Endothelial cell of umbilical vein (primary cell): ENCODE data around the gene RASGRP4. TPM values are rescaled to one million over a fixed set of nuclear protein-coding genes. Genes with fewer than 3 reads are reported as not detected.

Experiments used
- BruUV-seq: library from RNA; stranded (reverse); fragments of 400-500 nt; replicated peaks from 2 replicates; lab custom pipeline; 2021; lab: Mats Ljungman, UMichigan
- CTCF ChIA-PET: fragments of 300-600, 350-600 bp; sonication (Branson Sonifier 250); formaldehyde crosslinking; loops from one replicate; lab custom pipeline; 2021; ENCODE audit warnings: antibody characterized with exemption, inconsistent platforms; lab: Charles Lee
- POLR2A ChIA-PET: fragments of 300-600, 350-600 bp; sonication (Branson Sonifier 250); formaldehyde crosslinking; loops from one replicate; lab custom pipeline; 2021; ENCODE audit warnings: antibody characterized with exemption, inconsistent platforms; lab: Charles Lee
- DNase-seq: peaks from one replicate; pipeline ENCODE4 v3.0.0-alpha.2; 2011; ENCODE audit warnings: low read depth, low spot score
- FAIRE-seq: peaks from 2 replicates; lab custom pipeline; 2011; peaks lifted over from hg19 to GRCh38; lab: Jason Lieb, UNC
- H2AFZ ChIP-seq: 2 replicates; pipeline ENCODE4 v1.6.0; 2012; ENCODE audit warnings: low read depth, low read length, control low read depth, inconsistent platforms
- H3K27ac ChIP-seq: 2 replicates; pipeline ENCODE4 v1.5.1; 2011; ENCODE audit warnings: low read depth, mild to moderate bottlenecking, control low read depth, low read length, moderate library complexity; ENCODE audit not compliant: insufficient read depth
- H3K27me3 ChIP-seq, 2 experiments: 2 replicates each; pipeline versions ENCODE4 v1.6.0 to v1.6.1; 2011; ENCODE audit warnings: low read length in 2 of 2, mixed read lengths in 1 of 2; ENCODE audit not compliant: control insufficient read depth in 2 of 2, insufficient read depth in 2 of 2
- H3K36me3 ChIP-seq, 2 experiments: 2 replicates in 1 of 2; 3 replicates in 1 of 2; pipeline ENCODE4 v1.5.1; 2011; ENCODE audit warnings: low read length in 2 of 2, mild to moderate bottlenecking in 1 of 2, moderate library complexity in 1 of 2; ENCODE audit not compliant: control insufficient read depth in 2 of 2, insufficient read depth in 2 of 2; ENCODE audit errors: extremely low read depth in 1 of 2
- H3K4me1 ChIP-seq: 3 replicates; pipeline ENCODE4 v1.5.1; 2011; ENCODE audit warnings: mild to moderate bottlenecking, low read length; ENCODE audit not compliant: control insufficient read depth, insufficient read depth; ENCODE audit errors: extremely low read depth
- H3K4me2 ChIP-seq: 2 replicates; pipeline ENCODE4 v1.6.1; 2011; ENCODE audit warnings: low read length, control low read depth, mixed read lengths; ENCODE audit not compliant: insufficient read depth
- H3K4me3 ChIP-seq, 3 experiments: fragments of 200-600 bp in 1 of 3; sonication (generic), shearing (Covaris generic) in 1 of 3; replicated peaks in 1 of 3; 2 replicates each; pipeline ENCODE4 v1.5.1; 2011 to 2016; ENCODE audit warnings: control low read depth in 3 of 3, low read length in 3 of 3, mild to moderate bottlenecking in 2 of 3, inconsistent platforms in 1 of 3, low read depth in 1 of 3, moderate library complexity in 1 of 3; ENCODE audit not compliant: insufficient read depth in 1 of 3
- H3K79me2 ChIP-seq: 2 replicates; pipeline ENCODE4 v1.6.0; 2012; ENCODE audit warnings: low read length, inconsistent platforms; ENCODE audit not compliant: control insufficient read depth, insufficient read depth
- H3K9ac ChIP-seq: replicated peaks from 2 replicates; pipeline ENCODE3; 2011; ENCODE audit warnings: low read length, control low read depth; ENCODE audit not compliant: insufficient read depth; ENCODE audit errors: extremely low read depth
- H3K9me1 ChIP-seq: replicated peaks from 3 replicates; pipeline ENCODE4 v1.6.0; 2011; ENCODE audit warnings: mild to moderate bottlenecking, low read length; ENCODE audit not compliant: control insufficient read depth, insufficient read depth; ENCODE audit errors: extremely low read depth
- H3K9me3 ChIP-seq: replicated peaks from 2 replicates; pipeline ENCODE4 v1.5.1; 2012; ENCODE audit warnings: low read length, inconsistent platforms; ENCODE audit not compliant: control insufficient read depth, insufficient read depth
- H4K20me1 ChIP-seq: replicated peaks from 2 replicates; pipeline ENCODE3; 2011; ENCODE audit warnings: mild to moderate bottlenecking, low read length; ENCODE audit not compliant: control insufficient read depth, insufficient read depth; ENCODE audit errors: extremely low read depth
- CTCF ChIP-seq, 2 donors: IDR thresholded peaks; 1 replicate in 1 of 2; 2 replicates in 1 of 2; pipeline ENCODE4 v1.5.1; 2011; ENCODE audit warnings: low read length in 2 of 2, mild to moderate bottlenecking in 2 of 2, moderate library complexity in 2 of 2, control low read depth in 1 of 2, inconsistent platforms in 1 of 2, low read depth in 1 of 2; ENCODE audit not compliant: insufficient read depth in 1 of 2; ENCODE audit errors: extremely low read depth in 1 of 2
- EZH2 ChIP-seq: IDR thresholded peaks from 2 replicates; pipeline ENCODE4 v1.6.1; 2012; ENCODE audit warnings: borderline replicate concordance, low read depth, mild to moderate bottlenecking, moderate library complexity, low read length, inconsistent platforms; ENCODE audit not compliant: severe bottlenecking
- FOS ChIP-seq: IDR thresholded peaks from 2 replicates; pipeline ENCODE4 v1.6.1; 2011; ENCODE audit warnings: mild to moderate bottlenecking, low read length, moderate library complexity, borderline replicate concordance; ENCODE audit not compliant: insufficient read depth
- GATA2 ChIP-seq: IDR thresholded peaks from 2 replicates; pipeline ENCODE4 v1.7.0; 2011; ENCODE audit warnings: low read depth, mild to moderate bottlenecking, moderate library complexity, mixed read lengths, low read length; ENCODE audit not compliant: insufficient read length, insufficient read depth
- JUN ChIP-seq: IDR thresholded peaks from 2 replicates; pipeline ENCODE4 v1.6.1; 2011; ENCODE audit warnings: borderline replicate concordance, low read depth; ENCODE audit not compliant: insufficient read length, insufficient read depth
- MYC ChIP-seq: IDR thresholded peaks from one replicate; pipeline ENCODE4 v1.6.1; 2011; ENCODE audit warnings: mild to moderate bottlenecking, low read depth, low read length
- POLR2A ChIP-seq: IDR thresholded peaks from 2 replicates; pipeline ENCODE4 v1.6.1; 2012; ENCODE audit warnings: low read depth, mild to moderate bottlenecking, control low read depth, low read length
- POLR2AphosphoS5 ChIP-seq: IDR thresholded peaks from 2 replicates; pipeline ENCODE4 v1.6.1; 2012; ENCODE audit warnings: low read depth, mild to moderate bottlenecking, control low read depth, low read length, moderate library complexity; ENCODE audit not compliant: insufficient read depth
- dilution Hi-C: fragments of 300-500 bp; cut with MboI; formaldehyde crosslinking; loops from one replicate; pipeline ENCODE4 v1.15.0; 2019; ENCODE audit warnings: low sequenced_read_pairs; ENCODE audit not compliant: extremely low pct_ligation_motif_present
- intact Hi-C: fragments of 100-400 bp; cut with micrococcal nuclease; formaldehyde crosslinking; loops from one replicate; pipeline ENCODE4 v1.10.0; 2022
- polyA plus RNA-seq, 4 experiments: library from polyadenylated mRNA; depleted of rRNA in 3 of 4; stranded (reverse) in 3 of 4; unstranded in 1 of 4; fragments of >200 nt; gene quantifications; 2 replicates each; pipeline versions ENCODE4 v1.2.1 to v1.2.3, GENCODE V29; 2011 to 2012; ENCODE audit warnings: missing spikeins in 1 of 4
- total RNA-seq: library from RNA; stranded (reverse); gene quantifications from 2 replicates; pipeline ENCODE4 v1.2.3, GENCODE V29; 2021
- TF ChIP-seq, protein P1 (sequence below): IDR thresholded peaks from 2 replicates; pipeline ENCODE4 v1.6.1; 2011; ENCODE audit not compliant: insufficient read depth, insufficient read length

The RASGRP4 gene
- total and polyA plus RNA-seq, 2 donors (not counting 3 experiments of a cell fraction or from before 2014, with no cell fraction given): not detected

- CTCF ChIA-PET: interaction anchor here (0.6 to 0.9 kb wide), 2 partner anchors 10 to 199 kb away, joined by 3 to 4 read pairs; partner anchors contain the start of gene FAM98C
- no peak for TF ChIP-seq EZH2
- no peak for TF ChIP-seq MYC
- no peak for TF ChIP-seq POLR2AphosphoS5
- TF ChIP-seq FOS: no peak
- TF ChIP-seq, protein P1, sequence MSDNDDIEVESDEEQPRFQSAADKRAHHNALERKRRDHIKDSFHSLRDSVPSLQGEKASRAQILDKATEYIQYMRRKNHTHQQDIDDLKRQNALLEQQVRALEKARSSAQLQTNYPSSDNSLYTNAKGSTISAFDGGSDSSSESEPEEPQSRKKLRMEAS: no peak
- TF ChIP-seq CTCF (IDR thresholded peaks at IDR 0.05; ENCODE audit: extremely low read depth in 1 of 2, insufficient read depth in 1 of 2, low read depth in 1 of 2, low read length in 2 of 2): no peak
- TF ChIP-seq GATA2: no peak
- TF ChIP-seq POLR2A: no peak
- no peak for TF ChIP-seq JUN
- dilution Hi-C loops: no loop called here
- H3K4me3 ChIP-seq: no peak overlapping the region
- H3K27me3 ChIP-seq: no peaks in the 10 kb centered on the region
- no peak overlapping the region for H3K4me2 ChIP-seq
- DNase-seq: no peak
- no peak overlapping the region for H3K27ac ChIP-seq
- H3K79me2 ChIP-seq: no peaks in the 10 kb centered on the region
- BruUV-seq: no TSS peak
- no peaks in the 10 kb centered on the region for H3K36me3 ChIP-seq
- no peak for FAIRE-seq
- H3K9me1 ChIP-seq: no peaks in the 10 kb centered on the region
- no peaks in the 10 kb centered on the region for H4K20me1 ChIP-seq
- H2AFZ ChIP-seq: no peak overlapping the region
- intact Hi-C loops: no loop called here
- no peak overlapping the region for H3K9ac ChIP-seq
- POLR2A ChIA-PET: no interaction called here
- no peaks in the 10 kb centered on the region for H3K9me3 ChIP-seq
- H3K4me1 ChIP-seq: no peaks in the 10 kb centered on the region
Measured at GRCh38 chr19:38413416-38413815, 12.6 kb downstream of the RASGRP4 start.
